ENCODE data around the gene POTED.
"Not testable (repeated sequence)": the region's sequence is repeated elsewhere in the genome, so short reads cannot be mapped to it uniquely, and the experiment has no call there.

Gene POTED

GRCh38 chr21:13609477-13609876 is at the start of gene POTED:
POTED (plus strand) TSS chr21:13609777; CDS start chr21:13610229, 452 bp downstream.
- not testable (repeated sequence) for H3K27ac ChIP-seq (ENCODE audit: low read depth, low read length); H3K4me1 ChIP-seq (ENCODE audit: control insufficient read depth in 5 of 5, insufficient read depth in 5 of 5, low read length in 5 of 5); H3K36me3 ChIP-seq (ENCODE audit: control insufficient read depth in 5 of 5, insufficient read depth in 5 of 5, low read length in 5 of 5); H3K27me3 ChIP-seq (ENCODE audit: control insufficient read depth in 5 of 5, insufficient read depth in 4 of 5, low read length in 5 of 5); H3K9me3 ChIP-seq (ENCODE audit: control insufficient read depth in 5 of 5, low read length in 5 of 5); H3K9ac ChIP-seq (ENCODE audit: low read length in 5 of 5); H3K4me3 ChIP-seq (ENCODE audit: low read depth in 1 of 5, low read length in 5 of 5)

- H3K27me3 ChIP-seq (ENCODE audit: control insufficient read depth in 5 of 5, insufficient read depth in 4 of 5, low read length in 5 of 5); H3K9ac ChIP-seq (ENCODE audit: low read length in 5 of 5); H3K4me1 ChIP-seq (ENCODE audit: control insufficient read depth in 5 of 5, insufficient read depth in 5 of 5, low read length in 5 of 5); H3K9me3 ChIP-seq (ENCODE audit: control insufficient read depth in 5 of 5, low read length in 5 of 5); H3K36me3 ChIP-seq (ENCODE audit: control insufficient read depth in 5 of 5, insufficient read depth in 5 of 5, low read length in 5 of 5); H3K27ac ChIP-seq (ENCODE audit: low read depth, low read length); H3K4me3 ChIP-seq (ENCODE audit: low read depth in 1 of 5, low read length in 5 of 5): not testable (repeated sequence)
These were observed 40.5 kb downstream of the POTED start for GRCh38 chr21:13650101-13650500.

GRCh38 chr21:13651746-13652145 is 42.2 kb downstream of the POTED start:
- H3K36me3 ChIP-seq (ENCODE audit: control insufficient read depth in 5 of 5, insufficient read depth in 5 of 5, low read length in 5 of 5); H3K4me1 ChIP-seq (ENCODE audit: control insufficient read depth in 5 of 5, insufficient read depth in 5 of 5, low read length in 5 of 5): not testable (repeated sequence)

More at GRCh38 chr21:13651746-13652145, 42.2 kb downstream of the POTED start:
- not testable (repeated sequence) for H3K4me3 ChIP-seq (ENCODE audit: low read depth in 1 of 5, low read length in 5 of 5); H3K9ac ChIP-seq (ENCODE audit: low read length in 5 of 5); H3K27ac ChIP-seq (ENCODE audit: low read depth, low read length); H3K9me3 ChIP-seq (ENCODE audit: control insufficient read depth in 5 of 5, low read length in 5 of 5); H3K27me3 ChIP-seq (ENCODE audit: control insufficient read depth in 5 of 5, insufficient read depth in 4 of 5, low read length in 5 of 5)

All from subcutaneous abdominal adipose tissue (tissue), 5 donors.